HepG2 (cell line): ENCODE measurements around the gene TRMT2A. TPM values are rescaled to one million over a fixed set of nuclear protein-coding genes. Genes with fewer than 3 reads are reported as not detected.

ENCODE experiments used
- ATAC-seq: fragments of 200-7000 bp; cut with Tn5 transposase; 3 replicates; pipeline ENCODE4 v1.9.1; 2020; ENCODE audit warnings: mild to moderate bottlenecking, moderate library complexity
- BruUV-seq: library from RNA; stranded (reverse); fragments of 400-500 nt; replicated peaks from 2 replicates; lab custom pipeline; 2021; lab: Mats Ljungman, UMichigan
- CTCF ChIA-PET: fragments of 300-600 bp; formaldehyde crosslinking; extraction: SDS; loops from one replicate; lab custom pipeline; 2021; ENCODE audit warnings: low total read pairs, inconsistent platforms, low intra/inter-chr PET ratio; lab: Yijun Ruan, JAX
- POLR2A ChIA-PET: fragments of 350-600 bp; sonication (Branson Sonifier 250); formaldehyde crosslinking; loops from one replicate; lab custom pipeline; 2020; ENCODE audit warnings: antibody characterized with exemption, inconsistent platforms; lab: Yijun Ruan, JAX
- DNase-seq: peaks from one replicate; pipeline ENCODE4 v3.0.0-alpha.2; 2015; ENCODE audit warnings: low spot score
- FAIRE-seq: peaks from 3 replicates; lab custom pipeline; 2011; peaks lifted over from hg19 to GRCh38; lab: Jason Lieb, UNC
- H2AFZ ChIP-seq: one replicate; pipeline ENCODE4 v1.6.1; 2011; ENCODE audit warnings: low read length, inconsistent platforms
- H3K27ac ChIP-seq: fragments of 300-600 bp; 3 replicates; pipeline ENCODE4 v1.8.0; 2011; ENCODE audit warnings: mixed run types, mild to moderate bottlenecking, mixed read lengths, low read length, inconsistent platforms; ENCODE audit not compliant: insufficient read depth; ENCODE audit errors: extremely low read length
- H3K27me3 ChIP-seq, 2 experiments: fragments of 200-600 bp in 1 of 2; 2 replicates in 1 of 2; 3 replicates in 1 of 2; pipeline versions ENCODE4 v1.6.0 to v1.8.0; 2011; ENCODE audit warnings: low read length in 2 of 2, mild to moderate bottlenecking in 2 of 2, moderate library complexity in 2 of 2, inconsistent platforms in 1 of 2; ENCODE audit not compliant: insufficient read depth in 2 of 2, control insufficient read depth in 1 of 2
- H3K36me3 ChIP-seq, 2 experiments: fragments of 200-600 bp in 1 of 2; replicated peaks in 1 of 2; 2 replicates in 1 of 2; 3 replicates in 1 of 2; pipeline versions ENCODE4 v1.5.1 to v1.8.0; 2011; ENCODE audit warnings: low read length in 2 of 2, inconsistent platforms in 1 of 2; ENCODE audit not compliant: insufficient read depth in 2 of 2, control insufficient read depth in 1 of 2
- H3K4me1 ChIP-seq: 2 replicates; pipeline ENCODE4 v1.5.1; 2012; ENCODE audit warnings: low read length, inconsistent platforms; ENCODE audit not compliant: insufficient read depth
- H3K4me2 ChIP-seq: 2 replicates; pipeline ENCODE4 v1.6.0; 2011; ENCODE audit warnings: low read depth, low read length, inconsistent platforms
- H3K4me3 ChIP-seq, 3 experiments: fragments of 200-600 bp in 1 of 3; sonication (generic), shearing (Covaris generic) in 1 of 3; replicated peaks in 1 of 3; 2 replicates each; pipeline ENCODE4 v1.5.1; 2011 to 2016; ENCODE audit warnings: low read length in 3 of 3, inconsistent platforms in 2 of 3, low read depth in 2 of 3, mild to moderate bottlenecking in 2 of 3, control low read depth in 1 of 3, mixed read lengths in 1 of 3; ENCODE audit not compliant: insufficient read depth in 1 of 3
- H3K79me2 ChIP-seq: one replicate; pipeline ENCODE4 v1.6.1; 2011; ENCODE audit warnings: low read length, inconsistent platforms; ENCODE audit not compliant: insufficient read depth
- H3K9ac ChIP-seq: 2 replicates; pipeline ENCODE4 v1.6.0; 2011; ENCODE audit warnings: mild to moderate bottlenecking, low read depth, low read length, inconsistent platforms; ENCODE audit not compliant: insufficient read depth
- H3K9me3 ChIP-seq: 2 replicates; pipeline ENCODE4 v1.5.1; 2012; ENCODE audit warnings: mild to moderate bottlenecking, low read length
- H4K20me1 ChIP-seq: 2 replicates; pipeline ENCODE4 v1.6.0; 2011; ENCODE audit warnings: inconsistent platforms, mild to moderate bottlenecking, low read length, moderate library complexity; ENCODE audit not compliant: insufficient read depth
- AGO2 ChIP-seq: fragments of 200-400 bp; formaldehyde crosslinking; optimal IDR thresholded peaks from 2 replicates; pipeline ENCODE3; 2017; ENCODE audit warnings: mild to moderate bottlenecking, low read depth, low read length, moderate library complexity
- CBFB ChIP-seq: sonication (generic); formaldehyde crosslinking; IDR thresholded peaks from 2 replicates; pipeline ENCODE4 v1.4.0; 2020; ENCODE audit warnings: missing genetic modification reagents
- CEBPG ChIP-seq: IDR thresholded peaks from 2 replicates; pipeline ENCODE4 v1.6.1; 2016
- CREM ChIP-seq, 2 experiments: sonication (generic) in 1 of 2; formaldehyde crosslinking in 1 of 2; IDR thresholded peaks; 2 replicates each; pipeline versions ENCODE4 v1.4.0 to v1.6.1; 2016 to 2020; ENCODE audit warnings: antibody characterized with exemption in 1 of 2, mild to moderate bottlenecking in 1 of 2, missing genetic modification reagents in 1 of 2
- EZH2 ChIP-seq: conservative IDR thresholded peaks from 2 replicates; pipeline ENCODE4 v1.6.1; 2012; ENCODE audit warnings: mild to moderate bottlenecking, low read depth, low read length, moderate library complexity
- KLF11 ChIP-seq: IDR thresholded peaks from 2 replicates; pipeline ENCODE4 v1.6.1; 2016; ENCODE audit warnings: missing compliant biosample characterization
- POLR2G ChIP-seq: fragments of 200-400 bp; formaldehyde crosslinking; IDR thresholded peaks from 2 replicates; pipeline ENCODE4 v1.6.1; 2018; ENCODE audit warnings: mild to moderate bottlenecking, low read depth, low read length, moderate library complexity
- ZBTB7A ChIP-seq: sonication (generic); formaldehyde crosslinking; IDR thresholded peaks from 2 replicates; pipeline ENCODE4 v1.8.0; 2022; ENCODE audit warnings: mild to moderate bottlenecking, missing genetic modification reagents
- ZFP62 ChIP-seq: sonication (generic); formaldehyde crosslinking; IDR thresholded peaks from 2 replicates; pipeline ENCODE4 v1.4.0; 2020; ENCODE audit warnings: missing genetic modification reagents
- ZNF160 ChIP-seq: sonication (generic); formaldehyde crosslinking; IDR thresholded peaks from 2 replicates; pipeline ENCODE4 v1.8.0; 2022; ENCODE audit warnings: mild to moderate bottlenecking, inconsistent platforms, missing genetic modification reagents
- ZNF337 ChIP-seq: sonication (generic); formaldehyde crosslinking; IDR thresholded peaks from 2 replicates; pipeline ENCODE4 v1.5.1; 2020; ENCODE audit warnings: missing genetic modification reagents, low read depth, mild to moderate bottlenecking, borderline replicate concordance
- WGBS: methylation state at CpG from one replicate; pipeline ENCODE4 v1.1.6; 2017; ENCODE audit warnings: low lambda C conversion rate; 5-methylcytosine and 5-hydroxymethylcytosine counted together
- in situ Hi-C: cut with HindIII; loops from 2 replicates; pipeline ENCODE4 v1.10.0; 2017; ENCODE audit warnings: low pct_unique_long_range_greater_than_20kb; ENCODE audit not compliant: extremely low pct_ligation_motif_present
- intact Hi-C: fragments of 100-400 bp; cut with micrococcal nuclease; formaldehyde crosslinking; loops from one replicate; pipeline ENCODE4 v1.10.0; 2022; ENCODE audit not compliant: unreplicated experiment
- polyA plus RNA-seq, 8 experiments: library from polyadenylated mRNA; depleted of rRNA in 3 of 8; stranded (reverse) in 7 of 8; unstranded in 1 of 8; fragments of >200 nt; fragmentation: Illumina TruSeq in 4 of 8; extraction: Trizol in 4 of 8; gene quantifications; 2 replicates each; pipeline versions ENCODE4 v1.2.1 to v1.2.3, GENCODE V29; 2011 to 2016; ENCODE audit warnings: low read depth in 4 of 8, missing spikeins in 1 of 8, mixed read lengths in 1 of 8; ENCODE audit not compliant: insufficient read depth in 1 of 8
- total RNA-seq, 5 experiments: library from RNA; depleted of rRNA; stranded (reverse); fragments of >200 nt; fragmentation: Illumina TruSeq; extraction: Trizol; gene quantifications; 2 replicates each; pipeline ENCODE4 v1.2.3, GENCODE V29; 2016; ENCODE audit warnings: low read depth in 1 of 5
- TF ChIP-seq, protein P1 (sequence below): IDR thresholded peaks from 2 replicates; pipeline ENCODE4 v1.6.1; 2016; ENCODE audit warnings: low read depth, borderline replicate concordance
- TF ChIP-seq, protein P2 (sequence below): fragments of 450-650 bp; IDR thresholded peaks from 2 replicates; pipeline ENCODE4 v1.6.1; 2016
- TF ChIP-seq, protein P3 (sequence below): sonication (generic); formaldehyde crosslinking; IDR thresholded peaks from 2 replicates; pipeline ENCODE4 v1.4.0; 2020; ENCODE audit warnings: mild to moderate bottlenecking, missing genetic modification reagents

The TRMT2A gene
- total and polyA plus RNA-seq, 2 of the 13 experiments (the other 11 are each of a cell fraction or from before 2014, with no cell fraction given) = 24.0 to 30.3 TPM

DNA sequence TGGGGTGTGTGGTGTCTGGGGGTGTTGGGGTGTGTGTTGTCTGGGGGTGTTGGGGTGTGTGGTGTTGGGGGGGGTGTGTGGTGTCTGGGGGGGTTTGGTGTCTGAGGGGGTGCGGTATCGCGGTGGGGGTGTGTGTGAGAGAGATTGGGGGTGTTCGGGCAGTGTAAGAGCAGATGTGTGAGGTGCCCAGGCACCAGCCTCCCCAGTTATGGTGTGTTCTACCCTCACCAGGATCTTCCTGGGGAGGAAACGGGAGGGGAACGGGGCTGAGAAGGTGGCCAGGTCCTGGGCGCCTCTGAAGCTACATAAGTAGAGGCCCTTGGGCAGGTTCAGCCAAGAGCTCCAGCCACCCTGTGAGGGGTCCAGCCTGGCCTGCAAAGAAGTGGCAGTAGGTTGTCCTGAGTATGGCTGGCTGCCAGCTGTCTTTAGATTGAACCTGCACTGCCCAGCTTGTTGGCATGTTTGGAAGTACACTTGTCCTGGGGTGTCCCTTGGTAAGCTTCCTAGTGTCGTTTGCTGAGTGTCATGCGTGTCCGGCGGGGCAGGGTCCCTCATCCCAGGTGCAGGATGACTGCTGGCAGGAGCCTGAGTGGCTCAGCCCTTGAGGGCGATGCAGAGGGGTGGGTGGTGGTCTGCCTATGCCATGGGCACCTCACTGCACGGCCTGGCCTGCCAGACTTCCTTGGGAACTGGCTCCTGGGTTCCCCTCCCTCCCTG is 6.5 kb upstream of the TRMT2A start:
- Histone ChIP-seq H3K9me3 (no peaks in the 10 kb centered on the region), H3K4me3 (no peak overlapping the region), H2AFZ (no peak overlapping the region), H3K9ac (no peak overlapping the region), H3K36me3 (peaks cover 30 to 83% of the 10 kb centered on the region in 2 experiments), H3K27me3 (no peaks in the 10 kb centered on the region), H4K20me1 (0 out of 2 replicates have a peak, but pooled peaks cover 6% of the 10 kb centered on the region), H3K79me2 (peaks cover 38% of the 10 kb centered on the region), H3K4me1 (peaks cover 49% of the 10 kb centered on the region), H3K4me2 (no peak overlapping the region), H3K27ac (no peak overlapping the region)
- intact Hi-C loops (no loop called here), in situ Hi-C loops (no loop called here)
- TF ChIP-seq AGO2 (peak; percentile 20), POLR2G (0 out of 2 replicates have a peak, but pooled peaks have one; percentile 31)
- TF ChIP-seq, protein P1, sequence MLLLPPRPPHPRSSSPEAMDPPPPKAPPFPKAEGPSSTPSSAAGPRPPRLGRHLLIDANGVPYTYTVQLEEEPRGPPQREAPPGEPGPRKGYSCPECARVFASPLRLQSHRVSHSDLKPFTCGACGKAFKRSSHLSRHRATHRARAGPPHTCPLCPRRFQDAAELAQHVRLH (CRISPR knock-in tag) = no peak
- DNase-seq (no peak), FAIRE-seq (no peak), ATAC-seq (no peak)
- ChIA-PET CTCF (no interaction called here), POLR2A (no interaction called here)
- no TSS peak for BruUV-seq
- 100% methylated on average over 9 of the region's 13 CpGs for WGBS

DNA sequence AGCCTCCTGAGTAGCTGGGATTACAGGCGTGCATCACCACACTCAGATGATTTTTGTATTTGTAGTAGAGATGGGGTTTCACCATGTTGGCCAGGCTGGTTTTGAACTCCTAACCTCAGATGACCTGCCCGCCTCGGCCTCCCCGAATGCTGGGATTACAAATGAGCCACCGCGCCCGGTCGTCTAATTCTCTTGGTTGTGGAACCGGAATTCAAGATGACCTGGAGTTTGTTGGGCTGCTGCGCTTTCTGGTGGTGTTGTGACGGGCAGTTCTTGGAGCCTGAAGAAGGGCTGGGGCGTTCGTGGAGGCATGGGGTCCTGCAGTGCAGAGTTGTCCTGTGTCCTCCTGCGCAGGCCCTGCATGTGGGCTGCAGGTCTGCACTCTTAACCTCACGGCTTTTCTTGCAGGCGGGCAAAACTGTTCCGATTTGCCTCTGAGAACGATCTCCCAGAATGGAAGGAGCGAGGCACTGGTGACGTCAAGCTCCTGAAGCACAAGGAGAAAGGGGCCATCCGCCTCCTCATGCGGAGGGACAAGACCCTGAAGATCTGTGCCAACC is 4.9 kb upstream of the TRMT2A start:
- no TSS peak for BruUV-seq
- Histone ChIP-seq H3K27ac (no peak overlapping the region), H4K20me1 (0 out of 2 replicates have a peak, but pooled peaks cover 6% of the 10 kb centered on the region), H3K4me3 (no peak overlapping the region), H3K9ac (no peak overlapping the region), H3K4me2 (no peak overlapping the region), H3K27me3 (no peaks in the 10 kb centered on the region; a peak in 1 of 5 replicates), H3K79me2 (peaks cover 48% of the 10 kb centered on the region), H3K4me1 (peaks cover 41% of the 10 kb centered on the region), H2AFZ (no peak overlapping the region), H3K9me3 (no peaks in the 10 kb centered on the region), H3K36me3 (peaks cover 30 to 73% of the 10 kb centered on the region in 2 experiments)
- DNase-seq (no peak), ATAC-seq (no peak), FAIRE-seq (no peak)
- in situ Hi-C loops = no loop called here
- 99% methylated on average over 14 of the region's 22 CpGs for WGBS
- CTCF ChIA-PET = no interaction called here
- intact Hi-C loops = no loop called here
- POLR2A ChIA-PET = no interaction called here
- TF ChIP-seq ZNF160 (CRISPR knock-in tag) (no peak), KLF11 (no peak), ZFP62 (no peak), ZBTB7A (no peak), EZH2 (no peak), ZNF337 (CRISPR knock-in tag) (no peak), CREM (IDR thresholded peaks at IDR 0.05) (no peak), CREM (CRISPR knock-in tag; IDR thresholded peaks at IDR 0.05) (no peak), CEBPG (no peak), CBFB (CRISPR knock-in tag) (no peak)
- TF ChIP-seq, protein P2, sequence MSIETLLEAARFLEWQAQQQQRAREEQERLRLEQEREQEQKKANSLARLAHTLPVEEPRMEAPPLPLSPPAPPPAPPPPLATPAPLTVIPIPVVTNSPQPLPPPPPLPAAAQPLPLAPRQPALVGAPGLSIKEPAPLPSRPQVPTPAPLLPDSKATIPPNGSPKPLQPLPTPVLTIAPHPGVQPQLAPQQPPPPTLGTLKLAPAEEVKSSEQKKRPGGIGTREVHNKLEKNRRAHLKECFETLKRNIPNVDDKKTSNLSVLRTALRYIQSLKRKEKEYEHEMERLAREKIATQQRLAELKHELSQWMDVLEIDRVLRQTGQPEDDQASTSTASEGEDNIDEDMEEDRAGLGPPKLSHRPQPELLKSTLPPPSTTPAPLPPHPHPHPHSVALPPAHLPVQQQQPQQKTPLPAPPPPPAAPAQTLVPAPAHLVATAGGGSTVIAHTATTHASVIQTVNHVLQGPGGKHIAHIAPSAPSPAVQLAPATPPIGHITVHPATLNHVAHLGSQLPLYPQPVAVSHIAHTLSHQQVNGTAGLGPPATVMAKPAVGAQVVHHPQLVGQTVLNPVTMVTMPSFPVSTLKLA = no peak
- TF ChIP-seq, protein P3, sequence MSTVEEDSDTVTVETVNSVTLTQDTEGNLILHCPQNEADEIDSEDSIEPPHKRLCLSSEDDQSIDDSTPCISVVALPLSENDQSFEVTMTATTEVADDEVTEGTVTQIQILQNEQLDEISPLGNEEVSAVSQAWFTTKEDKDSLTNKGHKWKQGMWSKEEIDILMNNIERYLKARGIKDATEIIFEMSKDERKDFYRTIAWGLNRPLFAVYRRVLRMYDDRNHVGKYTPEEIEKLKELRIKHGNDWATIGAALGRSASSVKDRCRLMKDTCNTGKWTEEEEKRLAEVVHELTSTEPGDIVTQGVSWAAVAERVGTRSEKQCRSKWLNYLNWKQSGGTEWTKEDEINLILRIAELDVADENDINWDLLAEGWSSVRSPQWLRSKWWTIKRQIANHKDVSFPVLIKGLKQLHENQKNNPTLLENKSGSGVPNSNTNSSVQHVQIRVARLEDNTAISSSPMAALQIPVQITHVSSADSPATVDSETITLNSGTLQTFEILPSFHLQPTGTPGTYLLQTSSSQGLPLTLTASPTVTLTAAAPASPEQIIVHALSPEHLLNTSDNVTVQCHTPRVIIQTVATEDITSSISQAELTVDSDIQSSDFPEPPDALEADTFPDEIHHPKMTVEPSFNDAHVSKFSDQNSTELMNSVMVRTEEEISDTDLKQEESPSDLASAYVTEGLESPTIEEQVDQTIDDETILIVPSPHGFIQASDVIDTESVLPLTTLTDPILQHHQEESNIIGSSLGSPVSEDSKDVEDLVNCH (CRISPR knock-in tag) = no peak
